SK-N-SH (cell line): Measurements from ENCODE around the gene CTTN. TPM values are rescaled to one million over a fixed set of nuclear protein-coding genes. Genes with fewer than 3 reads are reported as not detected.

Source experiments
- CTCF ChIA-PET: fragments of 300-600, 350-600 bp; formaldehyde crosslinking; extraction: SDS; loops from one replicate; lab custom pipeline; 2021; lab: Yijun Ruan, JAX
- POLR2A ChIA-PET: fragments of 350-600 bp; sonication (Branson Sonifier 250); formaldehyde crosslinking; extraction: SDS; loops from one replicate; lab custom pipeline; 2020; ENCODE audit warnings: antibody characterized with exemption, inconsistent platforms; lab: Yijun Ruan, JAX
- DNase-seq: peaks from one replicate; pipeline ENCODE4 v3.0.0; 2012
- H2AFZ ChIP-seq: fragments of 200-600 bp; sonication (generic); 2 replicates; pipeline ENCODE4 v1.8.1; 2016; ENCODE audit warnings: antibody characterized with exemption, mild to moderate bottlenecking, low read depth
- H3F3A ChIP-seq: fragments of 200-600 bp; sonication (generic); replicated peaks from 2 replicates; pipeline ENCODE3; 2016; ENCODE audit warnings: antibody characterized with exemption, mild to moderate bottlenecking; ENCODE audit not compliant: insufficient read depth
- H3K27ac ChIP-seq, 2 experiments: fragments of 200-500 bp in 1 of 2; fragments of 200-600 bp in 1 of 2; sonication (Bioruptor generic) in 1 of 2; sonication (generic), shearing (Covaris generic) in 1 of 2; 2 replicates each; pipeline versions ENCODE4 v1.5.1 to v1.6.1; 2014 to 2016; ENCODE audit warnings: low read depth in 2 of 2, inconsistent platforms in 1 of 2, low read length in 1 of 2, mild to moderate bottlenecking in 1 of 2, mixed read lengths in 1 of 2
- H3K27me3 ChIP-seq: fragments of 200-600 bp; sonication (generic), shearing (Covaris generic); 2 replicates; pipeline ENCODE4 v1.6.1; 2016; ENCODE audit warnings: mixed run types; ENCODE audit not compliant: insufficient read depth
- H3K36me3 ChIP-seq, 2 experiments: fragments of 200-500 bp in 1 of 2; fragments of 200-600 bp in 1 of 2; sonication (Bioruptor generic) in 1 of 2; sonication (generic) in 1 of 2; replicated peaks in 1 of 2; 2 replicates each; pipeline versions ENCODE3 to v1.5.1; 2014 to 2016; ENCODE audit warnings: low read length in 1 of 2, mild to moderate bottlenecking in 1 of 2; ENCODE audit not compliant: insufficient read depth in 2 of 2, control insufficient read depth in 1 of 2
- H3K4me1 ChIP-seq, 2 experiments: fragments of 200-500 bp in 1 of 2; fragments of 200-600 bp in 1 of 2; sonication (Bioruptor generic) in 1 of 2; sonication (generic), shearing (Covaris generic) in 1 of 2; 2 replicates each; pipeline versions ENCODE4 v1.5.1 to v1.6.1; 2014 to 2016; ENCODE audit warnings: low read depth in 1 of 2, low read length in 1 of 2, mixed run types in 1 of 2; ENCODE audit not compliant: insufficient read depth in 2 of 2, control insufficient read depth in 1 of 2
- H3K4me2 ChIP-seq: fragments of 200-600 bp; sonication (generic), shearing (Covaris generic); 2 replicates; pipeline ENCODE4 v1.6.1; 2017; ENCODE audit warnings: mixed run types
- H3K4me3 ChIP-seq, 2 experiments: fragments of 200-500 bp in 1 of 2; fragments of 200-600 bp in 1 of 2; sonication (Bioruptor generic) in 1 of 2; sonication (generic), shearing (Covaris generic) in 1 of 2; 2 replicates each; pipeline versions ENCODE4 v1.5.1 to v1.8.1; 2014 to 2016; ENCODE audit warnings: low read depth in 2 of 2, inconsistent platforms in 1 of 2, low read length in 1 of 2, mild to moderate bottlenecking in 1 of 2, mixed read lengths in 1 of 2, moderate library complexity in 1 of 2
- H3K79me2 ChIP-seq: fragments of 200-600 bp; sonication (generic); 2 replicates; pipeline ENCODE4 v1.8.1; 2017; ENCODE audit warnings: mild to moderate bottlenecking; ENCODE audit not compliant: insufficient read depth
- H3K9ac ChIP-seq: fragments of 200-600 bp; sonication (generic); 2 replicates; pipeline ENCODE4 v1.6.1; 2017; ENCODE audit warnings: mixed run types
- H3K9me2 ChIP-seq: fragments of 200-600 bp; sonication (generic); 2 replicates; pipeline ENCODE4 v1.6.1; 2017; ENCODE audit warnings: mixed run types
- H3K9me3 ChIP-seq: fragments of 200-600 bp; sonication (generic); 2 replicates; pipeline ENCODE4 v1.6.1; 2017; ENCODE audit warnings: mixed run types, mild to moderate bottlenecking, moderate library complexity
- H4K20me1 ChIP-seq: fragments of 200-600 bp; sonication (generic); 2 replicates; pipeline ENCODE4 v1.6.1; 2017; ENCODE audit warnings: mild to moderate bottlenecking, mixed run types; ENCODE audit not compliant: insufficient read depth
- FOSL2 ChIP-seq: IDR thresholded peaks from 2 replicates; pipeline ENCODE4 v1.4.0; 2012; ENCODE audit warnings: low read depth, mild to moderate bottlenecking, moderate library complexity, borderline replicate concordance
- FOXJ3 ChIP-seq: sonication (generic); formaldehyde crosslinking; IDR thresholded peaks from 2 replicates; pipeline ENCODE4 v1.5.1; 2020; ENCODE audit warnings: mild to moderate bottlenecking, missing genetic modification reagents
- FOXM1 ChIP-seq: IDR thresholded peaks from 2 replicates; pipeline ENCODE4 v1.4.0; 2012; ENCODE audit warnings: low read depth, mild to moderate bottlenecking
- GATA2 ChIP-seq: sonication (generic); formaldehyde crosslinking; IDR thresholded peaks from 2 replicates; pipeline ENCODE4 v1.5.0; 2020; ENCODE audit warnings: mild to moderate bottlenecking, missing genetic modification reagents
- MEF2A ChIP-seq: IDR thresholded peaks from 2 replicates; pipeline ENCODE4 v1.4.0; 2012; ENCODE audit warnings: low read depth, borderline replicate concordance
- NRF1 ChIP-seq: IDR thresholded peaks from 2 replicates; pipeline ENCODE4 v1.6.1; 2012; ENCODE audit warnings: low read depth, mild to moderate bottlenecking, low read length
- POLR2AphosphoS5 ChIP-seq: IDR thresholded peaks from 2 replicates; pipeline ENCODE4 v1.6.1; 2012; ENCODE audit warnings: low read depth, low read length
- RAD21 ChIP-seq: IDR thresholded peaks from 2 replicates; pipeline ENCODE4 v1.6.1; 2012; ENCODE audit warnings: mild to moderate bottlenecking, low read length
- RFX5 ChIP-seq: IDR thresholded peaks from 2 replicates; pipeline ENCODE4 v1.6.1; 2012; ENCODE audit warnings: mild to moderate bottlenecking, improper control_type of control experiment, low read length
- RXRA ChIP-seq: IDR thresholded peaks from 2 replicates; pipeline ENCODE4 v1.4.0; 2012; ENCODE audit warnings: low read depth, mild to moderate bottlenecking, borderline replicate concordance
- TAF1 ChIP-seq: IDR thresholded peaks from 2 replicates; pipeline ENCODE4 v1.6.1; 2012; ENCODE audit warnings: low read depth, mild to moderate bottlenecking, low read length, moderate library complexity, borderline replicate concordance
- YY1 ChIP-seq: IDR thresholded peaks from 2 replicates; pipeline ENCODE4 v1.4.0; 2012; ENCODE audit warnings: low read depth, mild to moderate bottlenecking
- WGBS: methylation state at CpG from one replicate; pipeline ENCODE4 v1.1.6; 2017; ENCODE audit warnings: low lambda C conversion rate; 5-methylcytosine and 5-hydroxymethylcytosine counted together
- polyA plus RNA-seq, 3 experiments: library from polyadenylated mRNA; depleted of rRNA; stranded (reverse); fragments of >200 nt; gene quantifications; 2 replicates each; pipeline ENCODE4 v1.2.3, GENCODE V29; 2012
- TF ChIP-seq, protein P1 (sequence below): IDR thresholded peaks from 2 replicates; pipeline ENCODE4 v1.4.0; 2012; ENCODE audit warnings: low read depth
- TF ChIP-seq, protein P2 (sequence below): IDR thresholded peaks from 2 replicates; pipeline ENCODE4 v1.4.0; 2012; ENCODE audit warnings: low read depth, borderline replicate concordance
- TF ChIP-seq, protein P3 (sequence below): IDR thresholded peaks from 2 replicates; pipeline ENCODE4; 2012
- TF ChIP-seq, protein P4 (sequence below): fragments of 200-600 bp; sonication (generic); IDR thresholded peaks from 2 replicates; pipeline ENCODE4 v1.6.1; 2017; ENCODE audit warnings: antibody characterized with exemption, mild to moderate bottlenecking, moderate library complexity
- TF ChIP-seq, protein P5 (sequence below): fragments of 150-350 bp; IDR thresholded peaks from 2 replicates; pipeline ENCODE4 v1.6.1; 2017; ENCODE audit warnings: antibody characterized with exemption, low read length, low read depth, borderline replicate concordance

The CTTN gene
- polyA plus RNA-seq, 1 of the 3 experiments (the other 2 are of a cell fraction) = 243 TPM

DNA sequence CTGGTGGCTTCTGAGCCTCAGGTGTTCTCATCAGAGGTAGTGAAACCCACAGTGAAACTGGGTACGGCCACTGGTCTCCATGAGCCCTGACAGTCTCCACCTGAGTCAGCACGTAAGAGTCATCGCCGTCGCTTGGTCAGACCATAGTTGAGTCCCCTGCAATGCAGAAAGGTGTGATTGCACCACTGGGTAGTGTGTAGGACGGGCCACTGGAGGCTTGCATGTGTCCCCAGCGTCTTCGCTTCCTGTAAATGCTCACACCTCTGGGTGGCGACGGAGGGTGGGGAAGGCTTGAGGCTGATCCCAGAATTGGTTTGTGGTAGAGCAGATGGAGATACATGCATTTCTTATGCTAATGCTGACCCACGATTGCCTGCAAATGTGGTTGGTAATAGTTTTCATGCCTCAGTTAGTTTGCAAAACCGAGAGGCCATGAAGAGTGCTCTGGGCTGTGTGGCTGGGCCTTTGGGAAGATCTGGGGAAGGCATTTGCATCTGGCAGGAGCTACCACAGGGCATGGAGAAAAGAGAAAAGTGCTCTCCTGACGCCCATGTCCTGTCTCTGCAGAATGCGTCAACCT is 26.5 kb downstream of the CTTN start:
- DNase-seq = no peak
- H3K9ac ChIP-seq = no peak overlapping the region
- ChIA-PET CTCF (no interaction called here), POLR2A (no interaction called here)
- H3K36me3 ChIP-seq = peaks cover 57 to 74% of the 10 kb centered on the region in 2 experiments
- no peaks in the 10 kb centered on the region for H3K4me1 ChIP-seq
- H3F3A ChIP-seq = peaks cover 2% of the 10 kb centered on the region
- no peaks in the 10 kb centered on the region for H3K9me2 ChIP-seq
- no peaks in the 10 kb centered on the region for H3K27me3 ChIP-seq
- H3K4me2 ChIP-seq = no peak overlapping the region
- no peak overlapping the region for H3K27ac ChIP-seq
- H3K79me2 ChIP-seq = peaks cover 40% of the 10 kb centered on the region
- H2AFZ ChIP-seq = no peak overlapping the region
- TF ChIP-seq FOXM1 = no peak
- TF ChIP-seq GATA2 = no peak
- no peak for TF ChIP-seq YY1
- no peak for TF ChIP-seq FOXJ3
- TF ChIP-seq NRF1 = no peak
- TF ChIP-seq RFX5 = no peak
- TF ChIP-seq, protein P1, sequence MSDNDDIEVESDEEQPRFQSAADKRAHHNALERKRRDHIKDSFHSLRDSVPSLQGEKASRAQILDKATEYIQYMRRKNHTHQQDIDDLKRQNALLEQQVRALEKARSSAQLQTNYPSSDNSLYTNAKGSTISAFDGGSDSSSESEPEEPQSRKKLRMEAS = no peak
- TF ChIP-seq, protein P2, sequence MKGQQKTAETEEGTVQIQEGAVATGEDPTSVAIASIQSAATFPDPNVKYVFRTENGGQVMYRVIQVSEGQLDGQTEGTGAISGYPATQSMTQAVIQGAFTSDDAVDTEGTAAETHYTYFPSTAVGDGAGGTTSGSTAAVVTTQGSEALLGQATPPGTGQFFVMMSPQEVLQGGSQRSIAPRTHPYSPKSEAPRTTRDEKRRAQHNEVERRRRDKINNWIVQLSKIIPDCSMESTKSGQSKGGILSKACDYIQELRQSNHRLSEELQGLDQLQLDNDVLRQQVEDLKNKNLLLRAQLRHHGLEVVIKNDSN = no peak
- TF ChIP-seq RXRA = no peak
- TF ChIP-seq, protein P3, sequence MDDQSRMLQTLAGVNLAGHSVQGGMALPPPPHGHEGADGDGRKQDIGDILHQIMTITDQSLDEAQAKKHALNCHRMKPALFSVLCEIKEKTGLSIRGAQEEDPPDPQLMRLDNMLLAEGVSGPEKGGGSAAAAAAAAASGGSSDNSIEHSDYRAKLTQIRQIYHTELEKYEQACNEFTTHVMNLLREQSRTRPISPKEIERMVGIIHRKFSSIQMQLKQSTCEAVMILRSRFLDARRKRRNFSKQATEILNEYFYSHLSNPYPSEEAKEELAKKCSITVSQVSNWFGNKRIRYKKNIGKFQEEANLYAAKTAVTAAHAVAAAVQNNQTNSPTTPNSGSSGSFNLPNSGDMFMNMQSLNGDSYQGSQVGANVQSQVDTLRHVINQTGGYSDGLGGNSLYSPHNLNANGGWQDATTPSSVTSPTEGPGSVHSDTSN = no peak
- TF ChIP-seq RAD21 = no peak
- TF ChIP-seq, protein P4, sequence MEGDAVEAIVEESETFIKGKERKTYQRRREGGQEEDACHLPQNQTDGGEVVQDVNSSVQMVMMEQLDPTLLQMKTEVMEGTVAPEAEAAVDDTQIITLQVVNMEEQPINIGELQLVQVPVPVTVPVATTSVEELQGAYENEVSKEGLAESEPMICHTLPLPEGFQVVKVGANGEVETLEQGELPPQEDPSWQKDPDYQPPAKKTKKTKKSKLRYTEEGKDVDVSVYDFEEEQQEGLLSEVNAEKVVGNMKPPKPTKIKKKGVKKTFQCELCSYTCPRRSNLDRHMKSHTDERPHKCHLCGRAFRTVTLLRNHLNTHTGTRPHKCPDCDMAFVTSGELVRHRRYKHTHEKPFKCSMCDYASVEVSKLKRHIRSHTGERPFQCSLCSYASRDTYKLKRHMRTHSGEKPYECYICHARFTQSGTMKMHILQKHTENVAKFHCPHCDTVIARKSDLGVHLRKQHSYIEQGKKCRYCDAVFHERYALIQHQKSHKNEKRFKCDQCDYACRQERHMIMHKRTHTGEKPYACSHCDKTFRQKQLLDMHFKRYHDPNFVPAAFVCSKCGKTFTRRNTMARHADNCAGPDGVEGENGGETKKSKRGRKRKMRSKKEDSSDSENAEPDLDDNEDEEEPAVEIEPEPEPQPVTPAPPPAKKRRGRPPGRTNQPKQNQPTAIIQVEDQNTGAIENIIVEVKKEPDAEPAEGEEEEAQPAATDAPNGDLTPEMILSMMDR = no peak
- no peak for TF ChIP-seq FOSL2
- no peak for TF ChIP-seq POLR2AphosphoS5
- TF ChIP-seq, protein P5, sequence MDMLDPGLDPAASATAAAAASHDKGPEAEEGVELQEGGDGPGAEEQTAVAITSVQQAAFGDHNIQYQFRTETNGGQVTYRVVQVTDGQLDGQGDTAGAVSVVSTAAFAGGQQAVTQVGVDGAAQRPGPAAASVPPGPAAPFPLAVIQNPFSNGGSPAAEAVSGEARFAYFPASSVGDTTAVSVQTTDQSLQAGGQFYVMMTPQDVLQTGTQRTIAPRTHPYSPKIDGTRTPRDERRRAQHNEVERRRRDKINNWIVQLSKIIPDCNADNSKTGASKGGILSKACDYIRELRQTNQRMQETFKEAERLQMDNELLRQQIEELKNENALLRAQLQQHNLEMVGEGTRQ = no peak
- no peak for TF ChIP-seq TAF1
- no peak for TF ChIP-seq MEF2A
- whole genome bisulfite sequencing = 97% methylated on average over 14 of the region's 14 CpGs
- H4K20me1 ChIP-seq = peaks cover 54% of the 10 kb centered on the region
- H3K9me3 ChIP-seq = no peaks in the 10 kb centered on the region
- no peak overlapping the region for H3K4me3 ChIP-seq
